LHCN-M2 (cell line): ENCODE data around the gene GSC. TPM values are rescaled to one million over a fixed set of nuclear protein-coding genes. Genes with fewer than 3 reads are reported as not detected.
"Not testable (repeated sequence)": the region's sequence is repeated elsewhere in the genome, so short reads cannot be mapped to it uniquely, and the experiment has no call there.

Experiments
- DNase-seq: peaks from one replicate; pipeline ENCODE4 v3.0.0-alpha.2; 2012; ENCODE audit warnings: low read depth
- total RNA-seq: library from RNA; depleted of rRNA; stranded (reverse); fragments of >200 nt; gene quantifications from 2 replicates; pipeline ENCODE4 v1.2.3, GENCODE V29; 2014

Gene GSC
- total RNA-seq, 1 experiment from 2014 or later, result 0.11 TPM

DNA sequence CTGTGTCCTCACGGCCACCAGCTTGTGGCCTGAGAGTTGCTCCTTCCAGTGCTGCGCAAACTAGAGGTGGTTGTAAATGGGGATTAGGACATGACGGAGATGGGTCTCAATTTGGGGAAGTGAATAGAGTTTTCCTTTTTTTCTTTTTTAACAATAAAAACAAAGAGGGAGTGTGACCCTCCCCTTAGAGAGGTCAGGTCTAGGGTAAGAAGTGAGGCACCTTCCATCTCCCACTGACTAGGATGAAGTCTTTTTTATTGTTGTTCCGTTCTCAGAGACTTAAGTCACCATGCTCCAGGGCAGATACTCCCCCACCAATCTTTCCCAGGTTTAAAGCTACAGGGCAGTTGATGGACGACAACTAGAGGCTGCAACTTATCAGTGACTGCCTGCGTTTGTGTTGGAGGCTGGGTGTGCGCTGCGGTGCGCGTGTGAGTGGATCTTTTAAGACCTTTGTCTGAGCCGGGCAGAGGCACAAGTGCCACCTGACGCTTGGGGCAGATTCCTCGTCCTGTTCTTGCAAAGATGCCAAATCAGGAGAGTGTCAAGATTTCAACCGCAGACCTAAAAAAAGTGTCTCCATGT is 2.1 kb upstream of the GSC start:
- DNase-seq, result no peak

DNA sequence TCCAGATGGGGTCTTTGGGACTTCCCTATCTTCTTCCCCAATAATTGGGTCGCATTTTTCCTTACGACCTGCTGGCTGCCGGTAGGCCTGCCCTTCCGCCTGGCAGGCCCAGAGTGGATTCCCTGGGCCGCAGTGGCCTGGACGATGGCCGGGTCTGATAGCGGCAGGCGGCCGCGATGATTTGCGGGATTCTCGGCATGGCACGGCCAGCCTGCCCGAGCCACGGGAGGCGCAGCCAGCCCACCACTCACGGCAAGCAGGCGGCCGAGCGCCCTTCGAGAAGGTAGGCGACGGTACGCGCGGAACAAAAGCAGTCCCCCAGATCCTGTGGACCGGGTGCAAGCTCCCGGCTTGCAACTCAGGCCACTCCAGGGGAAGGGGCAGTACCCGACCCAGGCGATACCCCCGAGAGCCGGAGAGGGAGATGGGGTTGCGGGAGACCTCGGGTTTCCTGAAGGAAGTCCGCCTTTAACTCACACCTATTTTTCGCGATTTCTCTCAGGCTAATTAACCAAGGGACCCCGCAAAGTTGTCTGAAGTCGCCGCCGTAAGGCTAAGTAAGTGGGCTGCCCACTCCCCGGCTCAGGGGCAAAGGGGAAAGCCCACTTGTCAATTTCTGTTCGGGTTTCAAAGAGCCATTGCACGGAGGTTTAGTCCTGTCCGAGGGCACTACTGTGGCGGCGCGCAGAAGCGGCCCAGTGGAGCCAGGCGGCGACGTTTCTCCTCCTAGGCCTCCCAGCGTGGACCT is 1.4 kb upstream of the GSC start:
- no peak for DNase-seq

DNA sequence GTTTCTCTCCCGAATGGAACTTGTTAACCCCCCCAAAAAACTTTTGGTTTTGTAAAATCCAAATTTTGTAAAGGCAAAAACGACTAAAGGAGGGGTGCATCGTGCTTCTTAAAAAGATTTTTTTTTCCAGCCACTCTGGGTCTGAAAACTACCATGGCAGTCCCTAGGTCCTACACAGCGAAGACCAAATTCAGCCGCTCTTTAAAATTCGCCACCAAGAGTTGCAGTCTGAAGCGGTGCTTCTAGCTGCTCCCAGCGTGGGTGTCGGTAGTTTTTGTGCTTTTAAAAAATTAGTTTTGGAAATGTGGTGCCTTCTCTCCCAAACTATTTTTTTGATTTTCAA is 873 bp upstream of the GSC start:
- DNase-seq, result no peak

- no peak for DNase-seq
Measured at GRCh38 chr14:94770251-94770749, 387 bp upstream of the GSC start.

- no peak for DNase-seq
Measured at GRCh38 chr14:94768521-94769390, 1.2 kb downstream of the GSC start.

GRCh38 chr14:94768141-94768520 is 1.8 kb downstream of the GSC start:
- no peak for DNase-seq

- no peak for DNase-seq
Measured at GRCh38 chr14:94767321-94767878, 2.5 kb downstream of the GSC start.

GRCh38 chr14:94764573-94764972 is 5.3 kb downstream of the GSC start:
- no peak for DNase-seq

DNA sequence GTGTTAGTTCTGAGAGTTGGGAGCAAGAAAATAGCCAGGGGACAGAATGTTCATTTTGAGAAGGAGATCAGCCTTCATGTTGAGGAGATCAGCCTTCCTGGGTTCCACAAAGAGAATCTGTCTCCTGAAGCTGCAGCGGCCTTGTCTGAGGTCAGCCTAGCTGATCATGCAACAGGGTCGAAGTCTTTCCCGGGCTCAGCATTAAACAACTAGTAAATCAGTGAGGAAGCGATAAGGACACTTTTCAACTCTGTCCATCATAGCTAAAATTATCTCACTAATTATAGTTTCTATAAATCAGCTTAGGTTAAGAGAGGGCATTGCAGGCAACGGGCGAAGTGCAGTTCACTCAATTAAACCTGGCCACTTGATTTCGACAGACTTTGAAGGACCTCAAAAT is 7.5 kb downstream of the GSC start:
- no peak for DNase-seq

DNA sequence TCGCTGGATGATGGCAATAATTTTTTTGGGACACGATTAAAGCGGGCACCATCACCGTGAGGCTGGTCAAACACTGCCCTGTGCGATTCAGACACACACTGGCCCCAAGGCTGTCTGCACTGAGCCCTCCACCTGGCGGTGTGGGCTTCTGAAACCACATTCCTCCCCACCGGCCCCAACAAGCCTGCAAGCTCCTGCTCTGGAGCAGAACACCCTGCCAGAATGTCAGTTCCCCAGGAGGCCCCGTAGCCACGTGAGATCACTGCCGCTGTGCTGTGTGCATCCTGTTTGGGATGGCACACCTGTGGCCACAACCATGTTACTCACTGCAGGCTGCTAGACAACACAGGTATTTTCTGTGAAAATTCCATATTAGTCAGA is 7.9 kb downstream of the GSC start:
- DNase-seq, result no peak

- DNase-seq, result no peak
Measured at GRCh38 chr14:94761348-94761996, 8.4 kb downstream of the GSC start.

DNA sequence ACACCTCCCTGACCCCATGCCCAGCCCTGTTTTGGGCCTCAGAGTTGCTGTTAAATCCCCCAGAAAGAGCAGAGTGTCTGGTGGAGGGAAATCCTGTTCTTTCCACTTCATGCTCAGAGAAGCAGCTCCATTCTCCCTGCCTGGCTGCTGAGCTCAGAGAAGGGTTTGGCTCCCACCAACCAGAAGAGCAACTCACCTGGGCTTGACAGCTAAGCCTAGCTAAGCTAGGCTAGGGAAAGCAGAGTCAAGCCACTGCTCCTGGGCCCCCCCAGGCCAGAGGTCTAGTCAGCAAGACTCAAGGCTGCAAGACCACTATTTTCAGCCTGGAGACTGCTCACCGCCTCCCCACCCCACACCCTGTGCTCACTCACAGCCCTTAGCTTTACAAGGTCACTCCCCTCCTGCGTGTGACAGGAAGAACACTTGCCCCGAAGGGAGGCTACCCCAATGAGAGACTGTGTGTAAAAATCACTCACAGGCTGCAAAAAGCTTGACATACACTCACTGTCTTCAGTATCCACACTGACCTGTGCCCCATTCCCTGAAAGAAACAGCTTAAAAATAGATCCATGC is 13.5 kb downstream of the GSC start:
- no peak for DNase-seq

DNA sequence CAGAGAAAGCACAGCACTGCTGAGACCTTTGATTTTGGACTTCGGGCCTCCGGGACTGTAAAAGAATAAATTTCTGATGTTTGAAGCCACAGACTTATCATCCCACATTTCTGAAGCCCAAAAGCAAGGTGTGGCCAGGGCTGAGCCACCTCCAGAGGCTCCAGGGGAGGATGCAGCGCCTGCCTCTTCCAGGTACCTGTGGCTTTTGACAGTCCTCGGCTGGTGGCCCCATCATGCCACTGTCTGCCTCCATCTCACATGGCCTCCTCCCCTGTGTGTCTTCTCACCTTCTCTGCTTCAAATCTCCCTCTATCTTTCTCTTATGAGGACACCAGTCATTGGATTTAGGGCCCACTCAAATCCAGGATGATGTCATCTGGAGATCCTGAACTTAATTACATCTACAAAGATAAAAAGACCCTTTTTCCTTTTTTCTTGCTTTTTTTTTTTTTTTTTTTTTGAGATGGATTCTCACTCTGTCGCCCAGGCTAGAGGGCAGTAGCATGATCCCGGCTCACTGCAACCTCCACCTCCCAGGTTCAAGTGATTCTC is 15.4 kb downstream of the GSC start:
- DNase-seq, result no peak

DNA sequence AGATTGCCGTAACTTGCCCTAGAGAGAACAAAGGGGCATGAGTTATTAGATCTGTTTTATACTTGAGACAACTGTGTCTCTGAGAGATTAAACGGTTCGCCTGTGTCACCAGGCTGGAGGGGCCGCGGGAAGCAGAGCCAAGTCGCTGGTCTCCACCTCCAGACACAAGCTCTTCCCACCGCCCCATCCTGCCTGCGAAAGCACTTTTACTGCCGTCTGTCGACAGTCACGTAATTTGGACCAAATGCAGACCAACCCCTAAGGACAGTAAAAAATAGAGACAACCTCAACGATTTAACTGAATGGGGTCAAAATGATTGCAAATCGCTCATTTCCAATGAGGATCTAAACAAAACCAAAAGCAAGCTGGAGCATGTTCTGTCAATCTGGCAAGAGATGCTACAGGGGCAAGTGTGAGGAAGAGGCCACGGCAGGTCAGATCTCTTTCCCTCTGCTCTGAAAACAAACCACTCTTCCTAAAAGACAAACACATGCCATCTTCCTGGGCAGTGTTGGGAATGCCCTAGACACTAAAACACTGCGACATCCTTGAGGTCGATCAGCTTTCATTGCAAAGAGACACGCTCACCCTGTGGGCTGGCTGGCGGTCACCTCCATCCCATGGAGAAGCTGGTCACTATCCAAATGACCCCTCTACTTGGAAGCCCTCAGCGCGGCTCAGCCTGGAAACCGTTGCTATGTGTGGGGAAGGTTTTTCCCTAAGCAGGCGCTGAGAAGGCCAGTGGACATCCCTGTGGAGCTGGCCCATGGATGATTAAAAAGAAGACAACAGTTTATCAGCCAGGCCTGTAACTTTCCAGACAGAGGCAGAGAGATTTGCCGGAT is 17.1 kb downstream of the GSC start:
- no peak for DNase-seq

GRCh38 chr14:94751956-94752355 is 18.0 kb downstream of the GSC start:
- DNase-seq, result no peak

- no peak for DNase-seq
Measured at GRCh38 chr14:94751321-94751720, 18.6 kb downstream of the GSC start.

DNA sequence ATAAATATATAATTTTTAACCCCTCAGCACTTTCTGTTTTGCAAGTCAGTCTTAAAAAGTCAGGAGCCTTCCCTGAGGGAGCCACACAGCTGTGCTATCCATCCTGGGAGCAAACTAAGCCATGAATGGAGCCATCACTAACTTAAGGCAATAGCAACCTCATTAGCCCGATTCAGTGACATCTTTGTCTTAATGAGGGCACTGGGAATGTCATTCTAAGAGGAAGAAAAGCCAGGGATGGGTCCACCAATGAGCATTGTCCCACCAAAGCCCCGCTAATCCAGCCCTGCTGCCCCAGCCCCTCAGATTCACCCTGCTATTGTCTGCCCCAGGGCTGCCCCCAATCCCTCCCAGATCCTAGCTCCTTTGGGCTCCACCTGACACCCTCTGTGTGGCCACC is 19.5 kb downstream of the GSC start:
- DNase-seq, result no peak

- DNase-seq, result no peak
Measured at GRCh38 chr14:94748667-94749347, 21.1 kb downstream of the GSC start.

GRCh38 chr14:94747739-94748138 is 22.2 kb downstream of the GSC start:
- no peak for DNase-seq

- not testable (repeated sequence) for DNase-seq
Measured at GRCh38 chr14:94747153-94747552, 22.8 kb downstream of the GSC start.
